Skeletal muscle tissue (tissue), 4 donors: ENCODE measurements around the gene DCST1. TPM values are rescaled to one million over a fixed set of nuclear protein-coding genes. Genes with fewer than 3 reads are reported as not detected.
A peak's percentile ranks its signal among the peaks of the same experiment; 100 is the strongest.

ENCODE experiments used
- H3K27ac ChIP-seq: one replicate; pipeline ENCODE4 v1.7.0; 2013; ENCODE audit warnings: mild to moderate bottlenecking, low read depth, low read length, inconsistent platforms
- H3K27me3 ChIP-seq, 3 donors: one replicate each; pipeline ENCODE4 v1.7.0; 2013; ENCODE audit warnings: low read length in 3 of 3; ENCODE audit not compliant: control insufficient read depth in 3 of 3, insufficient read depth in 3 of 3
- H3K36me3 ChIP-seq, 3 donors: one replicate each; pipeline ENCODE4 v1.7.0; 2013; ENCODE audit warnings: low read length in 3 of 3; ENCODE audit not compliant: control insufficient read depth in 3 of 3, insufficient read depth in 3 of 3
- H3K4me1 ChIP-seq, 3 donors: one replicate each; pipeline ENCODE4 v1.7.0; 2013; ENCODE audit warnings: low read length in 3 of 3, mild to moderate bottlenecking in 3 of 3; ENCODE audit not compliant: control insufficient read depth in 3 of 3, insufficient read depth in 3 of 3
- H3K4me3 ChIP-seq, 3 donors: one replicate each; pipeline ENCODE4 v1.7.0; 2013; ENCODE audit warnings: low read length in 3 of 3
- H3K9ac ChIP-seq, 3 donors: one replicate each; pipeline ENCODE4 v1.7.0; 2013; ENCODE audit warnings: low read length in 3 of 3, mild to moderate bottlenecking in 3 of 3, moderate library complexity in 2 of 3, low read depth in 1 of 3
- H3K9me3 ChIP-seq, 3 donors: one replicate each; pipeline ENCODE4 v1.7.0; 2013; ENCODE audit warnings: low read length in 3 of 3; ENCODE audit not compliant: control insufficient read depth in 3 of 3
- total RNA-seq: library from RNA; depleted of rRNA; stranded (reverse); fragments of >200 nt; gene quantifications from one replicate; pipeline ENCODE4 v1.2.3, GENCODE V29; 2014
- donor health status: Osteomylitis.

Gene DCST1
- total RNA-seq, 1 donor from 2014 or later: not detected

GRCh38 chr1:155034318-155035208 is 939 bp downstream of the DCST1 start:
- no peaks in the 10 kb centered on the region for H3K36me3 ChIP-seq
- H3K4me1 ChIP-seq: peaks cover 10 to 16% (median 10%) of the 10 kb centered on the region in 3 donors
- no peak overlapping the region for H3K4me3 ChIP-seq
- H3K9ac ChIP-seq: no peak overlapping the region
- H3K27me3 ChIP-seq: peaks cover 0 to 2% (median 0%) of the 10 kb centered on the region in 3 donors
- H3K27ac ChIP-seq: no peak overlapping the region
- no peaks in the 10 kb centered on the region for H3K9me3 ChIP-seq

DNA sequence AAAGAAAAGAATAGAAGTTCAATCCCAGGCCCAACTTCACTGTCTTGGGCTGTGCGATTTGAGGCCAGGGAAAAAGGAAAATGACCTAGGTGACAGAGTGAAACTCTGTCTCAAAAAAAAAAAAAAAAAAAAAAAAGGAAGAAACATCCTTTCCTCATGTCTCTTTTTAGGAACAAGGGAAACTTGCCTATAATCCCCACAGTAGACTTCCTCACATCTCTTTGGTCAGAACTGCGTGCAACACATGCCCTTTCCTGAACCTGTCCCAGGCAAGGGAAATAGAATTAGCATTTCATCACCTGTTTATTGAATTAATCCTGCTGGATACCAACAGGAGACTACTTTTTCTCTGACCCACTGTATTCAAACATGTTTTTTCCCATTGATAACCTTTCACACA is 2.3 kb downstream of the DCST1 start:
- peaks cover 0 to 2% (median 0%) of the 10 kb centered on the region in 3 donors for H3K27me3 ChIP-seq
- H3K9ac ChIP-seq: no peak overlapping the region
- no peak overlapping the region for H3K27ac ChIP-seq
- no peaks in the 10 kb centered on the region for H3K36me3 ChIP-seq
- no peak overlapping the region for H3K4me3 ChIP-seq
- no peaks in the 10 kb centered on the region for H3K9me3 ChIP-seq
- peaks cover 10 to 16% (median 10%) of the 10 kb centered on the region in 3 donors for H3K4me1 ChIP-seq

DNA sequence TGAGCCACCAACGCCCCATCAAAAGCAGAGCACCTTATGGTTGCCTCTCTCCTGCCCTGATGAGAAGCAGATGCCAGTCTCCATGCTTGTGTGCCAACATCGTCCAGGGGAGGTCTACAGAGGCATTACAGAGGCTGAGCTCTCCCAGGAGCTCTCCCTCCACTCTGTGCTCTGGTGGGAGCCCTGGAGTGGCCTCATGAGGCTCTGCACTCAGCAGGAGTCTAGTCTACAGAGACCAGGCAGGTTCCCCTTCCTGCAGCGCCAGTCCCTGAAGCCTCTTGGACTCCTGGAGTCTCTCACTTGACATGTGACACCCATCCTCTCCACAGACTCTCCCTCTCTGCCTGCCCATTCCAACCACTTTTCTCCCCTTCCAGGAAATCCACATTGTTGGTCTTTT is 3.4 kb downstream of the DCST1 start:
- Histone ChIP-seq H3K4me3 (no peak overlapping the region), H3K27me3 (peaks cover 0 to 2% (median 0%) of the 10 kb centered on the region in 3 donors), H3K27ac (no peak overlapping the region), H3K36me3 (no peaks in the 10 kb centered on the region), H3K9me3 (no peaks in the 10 kb centered on the region), H3K9ac (no peak overlapping the region), H3K4me1 (peaks cover 10 to 16% (median 10%) of the 10 kb centered on the region in 3 donors)

DNA sequence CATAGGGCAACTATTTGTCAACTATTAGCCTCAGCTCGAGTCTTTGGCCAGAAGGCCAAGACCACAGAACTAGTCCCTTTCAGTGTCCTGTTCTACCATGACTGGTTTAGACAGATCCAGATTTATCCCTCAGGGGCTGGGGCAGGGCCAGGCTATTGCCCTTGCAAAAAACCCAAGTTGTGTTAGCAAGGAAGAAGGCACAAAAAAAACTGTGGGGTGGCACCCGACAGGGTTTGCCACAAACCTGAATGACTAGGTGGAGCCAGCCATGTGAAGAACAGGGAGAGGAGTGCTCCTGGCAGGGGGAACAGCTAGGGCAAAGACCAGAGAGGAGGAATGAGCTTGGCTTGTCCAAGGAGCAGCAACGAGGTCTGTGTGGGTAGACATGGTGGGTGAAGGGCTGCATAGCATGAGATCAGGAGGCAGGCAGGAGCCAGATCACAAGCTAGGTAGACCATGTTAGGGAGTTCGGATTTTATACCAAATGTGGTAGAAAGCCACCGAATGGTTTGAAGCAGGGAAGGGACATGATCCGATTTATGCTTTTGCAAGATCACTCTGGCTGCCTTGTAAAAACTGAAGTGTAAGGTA is 4.3 kb downstream of the DCST1 start:
- no peak overlapping the region for H3K27ac ChIP-seq
- no peak overlapping the region for H3K4me3 ChIP-seq
- peaks cover 10 to 16% (median 10%) of the 10 kb centered on the region in 3 donors for H3K4me1 ChIP-seq
- H3K9ac ChIP-seq: no peak overlapping the region
- peaks cover 0 to 2% (median 0%) of the 10 kb centered on the region in 3 donors for H3K27me3 ChIP-seq
- H3K9me3 ChIP-seq: no peaks in the 10 kb centered on the region
- no peaks in the 10 kb centered on the region for H3K36me3 ChIP-seq

- H3K9me3 ChIP-seq: no peaks in the 10 kb centered on the region
- H3K27ac ChIP-seq: no peak overlapping the region
- H3K36me3 ChIP-seq: no peaks in the 10 kb centered on the region
- H3K4me1 ChIP-seq: peaks cover 10 to 16% (median 10%) of the 10 kb centered on the region in 3 donors
- peaks cover 0 to 2% (median 0%) of the 10 kb centered on the region in 3 donors for H3K27me3 ChIP-seq
- H3K9ac ChIP-seq: peak overlapping the region in 1 of 3 donors; percentile 21
- peak overlapping the region in 1 of 3 donors; percentile 3 for H3K4me3 ChIP-seq
These were observed 5.1 kb downstream of the DCST1 start for GRCh38 chr1:155038602-155039307.

DNA sequence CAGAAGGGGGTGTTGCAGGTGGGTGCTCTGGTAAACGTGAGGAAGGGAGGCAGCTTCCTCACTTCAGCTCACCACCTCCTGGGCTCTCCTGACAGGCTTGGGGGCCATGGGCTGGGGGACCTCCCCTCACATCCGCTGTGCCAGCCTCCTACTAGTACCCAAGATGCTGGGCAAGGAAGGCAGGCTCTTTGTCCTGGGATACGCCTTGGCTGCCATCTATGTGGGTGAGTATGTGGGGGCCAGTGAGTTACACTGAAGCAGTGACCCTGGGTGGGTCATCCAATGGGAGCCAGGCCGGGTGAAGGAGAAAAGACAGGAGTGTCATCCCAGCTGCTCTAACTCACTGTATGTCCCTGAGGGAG is 5.7 kb downstream of the DCST1 start:
- H3K4me1 ChIP-seq: peaks cover 10 to 19% (median 11%) of the 10 kb centered on the region in 3 donors
- no peak overlapping the region for H3K4me3 ChIP-seq
- no peaks in the 10 kb centered on the region for H3K9me3 ChIP-seq
- H3K36me3 ChIP-seq: no peaks in the 10 kb centered on the region
- no peak overlapping the region for H3K27ac ChIP-seq
- H3K27me3 ChIP-seq: no peaks in the 10 kb centered on the region
- no peak overlapping the region for H3K9ac ChIP-seq

DNA sequence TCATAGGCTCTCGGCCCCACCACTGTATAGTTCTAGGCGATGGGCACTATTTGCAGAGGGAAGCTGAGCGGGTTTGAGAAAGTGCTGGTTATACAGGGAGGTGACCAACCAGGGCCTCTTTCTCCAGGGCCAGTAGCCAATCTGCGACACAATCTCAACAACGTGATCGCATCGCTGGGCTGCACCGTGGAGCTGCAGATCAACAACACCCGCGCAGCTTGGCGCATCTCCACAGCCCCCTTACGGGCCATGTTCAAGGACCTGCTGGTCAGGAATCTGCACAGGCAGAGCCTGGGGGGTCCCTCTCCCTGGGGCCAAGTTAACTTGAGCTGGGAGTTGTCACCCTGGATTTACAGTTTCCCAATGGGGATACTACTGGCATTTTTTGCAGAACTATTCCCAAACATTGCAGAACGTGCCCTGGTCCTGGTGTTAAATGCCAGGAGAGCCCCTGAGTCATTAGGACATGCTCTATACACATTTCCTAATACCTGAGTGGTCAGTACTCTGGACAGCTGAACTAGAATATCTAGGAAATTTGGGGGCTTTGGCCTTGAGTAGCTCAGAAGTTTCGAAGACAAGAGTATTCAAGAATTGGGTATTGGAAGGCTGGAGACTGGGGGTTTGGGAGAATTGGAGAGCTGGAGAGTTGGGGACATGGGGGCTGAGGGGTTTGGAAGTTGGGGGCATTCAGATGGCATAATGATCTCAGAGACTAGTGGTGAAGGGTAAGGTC is 6.9 kb downstream of the DCST1 start:
- Histone ChIP-seq H3K4me3 (no peak overlapping the region), H3K36me3 (no peaks in the 10 kb centered on the region), H3K27ac (no peak overlapping the region), H3K4me1 (peaks cover 20 to 31% (median 24%) of the 10 kb centered on the region in 3 donors), H3K9ac (no peak overlapping the region), H3K27me3 (no peaks in the 10 kb centered on the region), H3K9me3 (no peaks in the 10 kb centered on the region)

DNA sequence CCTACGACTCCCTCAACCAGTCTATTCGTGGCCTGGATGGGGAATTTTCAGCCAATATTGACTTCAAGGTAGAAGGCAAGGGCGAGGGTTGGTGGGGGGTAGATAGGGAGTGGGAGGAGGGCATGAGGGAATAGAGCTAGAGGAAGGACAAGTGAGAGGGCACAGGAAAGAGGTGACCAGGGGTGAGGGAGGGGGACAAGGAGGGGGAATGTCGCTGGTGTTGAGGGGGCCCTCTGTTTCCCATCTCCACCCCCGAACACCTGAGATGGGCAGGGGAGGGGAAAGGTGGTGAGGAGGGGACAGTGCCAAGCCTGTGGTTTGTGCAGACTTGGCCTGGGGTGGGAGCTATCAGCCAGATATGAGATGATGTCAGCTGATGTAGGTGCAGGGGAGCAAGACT is 9.2 kb downstream of the DCST1 start:
- no peaks in the 10 kb centered on the region for H3K27me3 ChIP-seq
- peaks cover 21 to 36% (median 33%) of the 10 kb centered on the region in 3 donors for H3K4me1 ChIP-seq
- no peak overlapping the region for H3K27ac ChIP-seq
- H3K9me3 ChIP-seq: no peaks in the 10 kb centered on the region
- H3K4me3 ChIP-seq: no peak overlapping the region
- no peaks in the 10 kb centered on the region for H3K36me3 ChIP-seq
- no peak overlapping the region for H3K9ac ChIP-seq

DNA sequence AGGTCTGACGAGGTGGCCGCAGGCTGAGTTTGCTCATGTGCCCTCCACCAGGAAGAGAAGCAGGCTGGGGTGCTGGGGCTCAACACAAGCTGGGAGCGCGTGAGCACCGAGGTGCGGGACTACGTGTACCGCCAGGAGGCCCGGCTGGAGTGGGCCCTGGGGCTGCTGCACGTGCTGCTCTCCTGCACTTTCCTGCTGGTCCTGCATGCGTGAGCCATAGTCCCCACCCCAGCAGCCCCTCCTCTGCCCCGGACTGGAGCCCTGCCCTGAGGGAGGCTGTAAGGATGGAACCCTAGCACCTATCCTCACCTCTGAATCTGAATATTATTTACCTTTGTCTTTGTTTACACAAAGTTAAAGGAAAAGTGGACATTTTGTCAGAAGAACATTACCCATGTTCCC is 9.7 kb downstream of the DCST1 start:
- H3K36me3 ChIP-seq: no peaks in the 10 kb centered on the region
- H3K9me3 ChIP-seq: no peaks in the 10 kb centered on the region
- H3K4me1 ChIP-seq: peaks cover 21 to 40% (median 37%) of the 10 kb centered on the region in 3 donors
- no peak overlapping the region for H3K4me3 ChIP-seq
- no peak overlapping the region for H3K27ac ChIP-seq
- H3K27me3 ChIP-seq: no peaks in the 10 kb centered on the region
- no peak overlapping the region for H3K9ac ChIP-seq
